CD4-positive, alpha-beta T cell (primary cell): ENCODE data around the gene CC2D2B. TPM values are rescaled to one million over a fixed set of nuclear protein-coding genes. Genes with fewer than 3 reads are reported as not detected.

Source experiments
- ATAC-seq: fragments of 200-7000 bp; cut with Tn5 transposase; one replicate; pipeline ENCODE4 v1.10.0; 2022; ENCODE audit warnings: mild to moderate bottlenecking; ENCODE audit not compliant: poor library complexity
- CTCF ChIA-PET: fragments of 350-600 bp; sonication (Branson Sonifier 250); formaldehyde crosslinking; loops from one replicate; lab custom pipeline; 2021; ENCODE audit warnings: antibody characterized with exemption, inconsistent platforms; lab: Charles Lee
- POLR2A ChIA-PET: fragments of 350-600 bp; sonication (Branson Sonifier 250); formaldehyde crosslinking; loops from one replicate; lab custom pipeline; 2021; ENCODE audit warnings: antibody characterized with exemption, inconsistent platforms; lab: Charles Lee
- DNase-seq, 14 experiments: peaks; one replicate each; pipeline ENCODE4 v3.0.0-alpha.2; 2013 to 2020; ENCODE audit warnings: mixed read lengths in 2 of 14
- H3K27ac ChIP-seq, 2 donors: one replicate each; pipeline versions ENCODE4 v1.5.1 to v1.7.0; 2013; ENCODE audit warnings: low read length in 2 of 2, low read depth in 1 of 2, mild to moderate bottlenecking in 1 of 2
- H3K27me3 ChIP-seq, 2 experiments: 1 replicate in 1 of 2; 2 replicates in 1 of 2; pipeline versions ENCODE4 v1.6.1 to v1.7.0; 2013; ENCODE audit warnings: low read length in 2 of 2, control low read depth in 1 of 2, mild to moderate bottlenecking in 1 of 2, moderate library complexity in 1 of 2; ENCODE audit not compliant: insufficient read depth in 2 of 2, control insufficient read depth in 1 of 2
- H3K36me3 ChIP-seq: one replicate; pipeline ENCODE4 v1.6.1; 2013; ENCODE audit warnings: low read length, control low read depth; ENCODE audit not compliant: insufficient read depth
- H3K4me1 ChIP-seq: one replicate; pipeline ENCODE4 v1.6.1; 2013; ENCODE audit warnings: low read length, control low read depth; ENCODE audit not compliant: insufficient read depth
- H3K4me3 ChIP-seq: one replicate; pipeline ENCODE4 v1.5.1; 2013; ENCODE audit warnings: mild to moderate bottlenecking, low read length, moderate library complexity
- H3K9me3 ChIP-seq, 2 experiments: 1 replicate in 1 of 2; 2 replicates in 1 of 2; pipeline versions ENCODE4 v1.6.1 to v1.7.0; 2013; ENCODE audit warnings: low read length in 2 of 2, mild to moderate bottlenecking in 2 of 2, control low read depth in 1 of 2, moderate library complexity in 1 of 2; ENCODE audit not compliant: control insufficient read depth in 1 of 2, insufficient read depth in 1 of 2
- H3K27ac Mint-ChIP-seq: one replicate; pipeline ENCODE4 v1.8.0; 2020; ENCODE audit warnings: mixed read lengths
- H3K27me3 Mint-ChIP-seq: one replicate; pipeline ENCODE4 v1.8.0; 2021; ENCODE audit warnings: mixed read lengths
- H3K36me3 Mint-ChIP-seq: one replicate; pipeline ENCODE4 v1.8.0; 2021; ENCODE audit warnings: low read depth, mixed read lengths
- H3K4me1 Mint-ChIP-seq: one replicate; pipeline ENCODE4 v1.8.0; 2021; ENCODE audit warnings: low read depth, mixed read lengths
- H3K4me3 Mint-ChIP-seq: one replicate; pipeline ENCODE4 v1.8.0; 2020; ENCODE audit warnings: mild to moderate bottlenecking, mixed read lengths
- H3K9me3 Mint-ChIP-seq: one replicate; pipeline ENCODE4 v1.8.0; 2020; ENCODE audit warnings: mixed read lengths
- CTCF ChIP-seq: fragments of 200-600 bp; IDR thresholded peaks from one replicate; pipeline ENCODE4 v1.8.0; 2022; ENCODE audit warnings: antibody characterized with exemption, mild to moderate bottlenecking
- intact Hi-C, 2 experiments: fragments of 100-400 bp; cut with DNase I in 1 of 2; cut with micrococcal nuclease in 1 of 2; formaldehyde crosslinking; loops; one replicate each; pipeline versions ENCODE4 v1.15.1 to v1.9.0; 2023 to 2025; cut with DNase I, micrococcal nuclease
- total RNA-seq, 174 experiments: library from RNA in 2 of 174; stranded (reverse) in 2 of 174; gene quantifications; one replicate each; pipeline ENCODE4 v1.2.3 and lab custom pipeline; 2021 to 2026

Gene CC2D2B
- total RNA-seq, 2 experiments from 2014 or later: not detected

- Mint-ChIP-seq H3K36me3 (peaks cover 3% of the 10 kb centered on the region), H3K27ac (no peak overlapping the region), H3K9me3 (peaks cover 6% of the 10 kb centered on the region), H3K4me1 (no peaks in the 10 kb centered on the region), H3K27me3 (no peaks in the 10 kb centered on the region), H3K4me3 (no peak overlapping the region)
- Histone ChIP-seq H3K4me1 (no peaks in the 10 kb centered on the region), H3K27me3 (peaks cover 0 to 3% of the 10 kb centered on the region in 2 experiments), H3K9me3 (peaks cover 0 to 4% of the 10 kb centered on the region in 2 experiments), H3K36me3 (no peaks in the 10 kb centered on the region), H3K4me3 (no peak overlapping the region), H3K27ac (no peak overlapping the region)
- ChIA-PET POLR2A (no interaction called here), CTCF (no interaction called here)
- no peak for TF ChIP-seq CTCF
- intact Hi-C loops: no loop called here
- no peak for ATAC-seq
- DNase-seq: no peak
Observed at GRCh38 chr10:95941115-95941514, 33.3 kb downstream of the CC2D2B start.

- Histone ChIP-seq H3K36me3 (no peaks in the 10 kb centered on the region), H3K27me3 (no peaks in the 10 kb centered on the region), H3K9me3 (peaks cover 0 to 11% of the 10 kb centered on the region in 2 experiments), H3K4me3 (peak overlapping the region; percentile 0), H3K27ac (peak overlapping the region in 1 of 2 donors; percentile 19), H3K4me1 (peaks cover 9% of the 10 kb centered on the region)
- Mint-ChIP-seq H3K9me3 (peaks cover 4% of the 10 kb centered on the region), H3K4me3 (peak overlapping the region; percentile 26), H3K27me3 (no peaks in the 10 kb centered on the region), H3K4me1 (peaks cover 27% of the 10 kb centered on the region), H3K27ac (peak overlapping the region; percentile 64), H3K36me3 (no peaks in the 10 kb centered on the region)
- no peak for TF ChIP-seq CTCF
- POLR2A ChIA-PET: interaction anchor here (0.7 to 1.3 kb wide), 4 partner anchors 53 to 716 kb away, joined by 3 to 4 read pairs (median 4); no protein-coding TSS in a partner anchor
- peak; percentile 46 for ATAC-seq
- CTCF ChIA-PET: no interaction called here
- intact Hi-C loops: no loop called here
- DNase-seq: peak in 4 of 14 experiments; percentile 3 to 40 (median 8)
Observed at GRCh38 chr10:95963202-95963990, 55.6 kb downstream of the CC2D2B start.

GRCh38 chr10:95963991-95964389, 56.2 kb downstream of the CC2D2B start:
- Histone ChIP-seq H3K9me3 (peaks cover 0 to 9% of the 10 kb centered on the region in 2 experiments), H3K4me3 (peak overlapping the region; percentile 0), H3K4me1 (peaks cover 9% of the 10 kb centered on the region), H3K27me3 (no peaks in the 10 kb centered on the region), H3K27ac (peak overlapping the region in 1 of 2 donors; percentile 19), H3K36me3 (no peaks in the 10 kb centered on the region)
- H3K27ac Mint-ChIP-seq: peak overlapping the region; percentile 64
- no peak for ATAC-seq
- no peak for TF ChIP-seq CTCF
- peaks cover 27% of the 10 kb centered on the region for H3K4me1 Mint-ChIP-seq
- H3K36me3 Mint-ChIP-seq: no peaks in the 10 kb centered on the region
- no peak for DNase-seq
- no peaks in the 10 kb centered on the region for H3K27me3 Mint-ChIP-seq
- ChIA-PET POLR2A (interaction anchor here (0.7 to 1.3 kb wide), 4 partner anchors 53 to 716 kb away, joined by 3 to 4 read pairs (median 4); no protein-coding TSS in a partner anchor), CTCF (no interaction called here)
- H3K9me3 Mint-ChIP-seq: peaks cover 4% of the 10 kb centered on the region
- intact Hi-C loops: no loop called here
- peak overlapping the region; percentile 26 for H3K4me3 Mint-ChIP-seq
